Progenitor cell of endocrine pancreas (in vitro differentiated cells): ENCODE measurements around the gene DLL1. TPM values are rescaled to one million over a fixed set of nuclear protein-coding genes. Genes with fewer than 3 reads are reported as not detected.

Source experiments
- DNase-seq: peaks from one replicate; pipeline ENCODE4 v3.0.0; 2021; ENCODE audit warnings: low spot score; ENCODE audit not compliant: unreplicated experiment
- H3K27ac Mint-ChIP-seq: 2 replicates; pipeline ENCODE4 v1.8.0; 2021; ENCODE audit warnings: mild to moderate bottlenecking, moderate library complexity, mixed read lengths
- H3K27me3 Mint-ChIP-seq: 2 replicates; pipeline ENCODE4 v1.8.0; 2021; ENCODE audit warnings: mixed read lengths
- H3K36me3 Mint-ChIP-seq: 2 replicates; pipeline ENCODE4 v1.8.0; 2022; ENCODE audit warnings: mixed read lengths; ENCODE audit not compliant: insufficient read depth
- H3K4me1 Mint-ChIP-seq: 2 replicates; pipeline ENCODE4 v1.8.0; 2021; ENCODE audit warnings: low read depth, mixed read lengths
- H3K4me3 Mint-ChIP-seq: 2 replicates; pipeline ENCODE4 v1.8.0; 2021; ENCODE audit warnings: low read depth, mild to moderate bottlenecking, moderate library complexity, mixed read lengths
- H3K9me3 Mint-ChIP-seq: 2 replicates; pipeline ENCODE4 v1.8.0; 2021; ENCODE audit warnings: low read depth, mixed read lengths
- microRNA-seq: library from miRNA; unstranded; fragments of <30 nt; microRNA quantifications from one replicate; pipeline ENCODE4 v1.1.0, GENCODE V29; 2020; ENCODE audit warnings: borderline number of aligned reads; ENCODE audit not compliant: unreplicated experiment
- total RNA-seq: library from RNA; stranded (reverse); gene quantifications from 2 replicates; pipeline ENCODE4 v1.2.1, GENCODE V29; 2021
- TF ChIP-seq, protein P1 (sequence below): fragments of 200-600 bp; sonication (generic); IDR thresholded peaks from one replicate; pipeline ENCODE4 v1.5.0; 2021; ENCODE audit warnings: antibody characterized with exemption, mild to moderate bottlenecking; ENCODE audit not compliant: unreplicated experiment

Gene DLL1
- total RNA-seq, 1 donor from 2014 or later, result 75.3 TPM

DNA sequence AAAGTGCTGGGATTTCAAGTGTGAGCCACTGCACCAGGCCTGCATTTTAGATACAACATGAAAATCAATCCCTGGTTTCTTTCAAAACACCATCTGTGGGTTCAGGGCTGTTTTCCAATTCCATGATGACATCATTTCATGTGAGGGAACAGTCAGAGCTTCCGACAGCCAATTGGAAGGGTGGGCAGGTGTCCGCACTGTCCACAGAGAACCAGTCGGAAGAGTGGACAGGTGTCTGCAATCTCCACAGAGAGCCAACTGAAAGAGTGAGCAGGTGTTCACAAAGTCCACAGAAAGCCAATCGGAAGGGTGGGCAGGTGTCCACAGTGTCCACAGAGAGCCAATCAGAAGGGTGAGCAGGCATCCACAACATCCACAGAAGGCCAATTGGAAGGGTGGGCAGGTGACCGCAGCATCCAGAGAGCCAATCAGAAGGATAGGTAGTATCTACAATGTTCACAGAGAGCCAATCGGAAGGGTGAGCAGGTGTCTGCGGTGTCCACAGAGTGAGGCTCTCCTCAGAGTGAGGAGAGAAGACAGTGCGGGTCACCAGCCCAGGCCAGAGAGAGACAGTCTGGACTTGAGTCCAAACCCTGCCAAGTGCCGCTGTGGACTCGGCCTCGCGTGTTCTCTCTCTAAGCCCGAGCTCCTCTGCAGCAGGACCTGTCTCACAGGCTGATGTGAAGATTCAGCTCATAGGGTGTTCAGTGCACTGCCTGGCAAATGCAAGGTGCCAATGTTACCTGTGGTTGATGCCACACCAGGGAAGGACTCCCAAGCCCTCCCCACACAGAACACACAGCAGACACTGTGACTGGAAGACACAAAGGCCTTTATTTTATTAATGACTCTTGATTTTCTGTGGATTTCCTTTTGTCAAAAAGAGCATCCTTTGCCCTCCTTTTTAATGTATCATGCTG, 57.3 kb downstream of the DLL1 start:
- peaks cover 24% of the 10 kb centered on the region for H3K4me1 Mint-ChIP-seq
- H3K4me3 Mint-ChIP-seq, result no peak overlapping the region
- no peaks in the 10 kb centered on the region for H3K9me3 Mint-ChIP-seq
- peak overlapping the region; percentile 20 for H3K27ac Mint-ChIP-seq
- H3K36me3 Mint-ChIP-seq, result no peaks in the 10 kb centered on the region
- no peak for DNase-seq
- TF ChIP-seq, protein P1, sequence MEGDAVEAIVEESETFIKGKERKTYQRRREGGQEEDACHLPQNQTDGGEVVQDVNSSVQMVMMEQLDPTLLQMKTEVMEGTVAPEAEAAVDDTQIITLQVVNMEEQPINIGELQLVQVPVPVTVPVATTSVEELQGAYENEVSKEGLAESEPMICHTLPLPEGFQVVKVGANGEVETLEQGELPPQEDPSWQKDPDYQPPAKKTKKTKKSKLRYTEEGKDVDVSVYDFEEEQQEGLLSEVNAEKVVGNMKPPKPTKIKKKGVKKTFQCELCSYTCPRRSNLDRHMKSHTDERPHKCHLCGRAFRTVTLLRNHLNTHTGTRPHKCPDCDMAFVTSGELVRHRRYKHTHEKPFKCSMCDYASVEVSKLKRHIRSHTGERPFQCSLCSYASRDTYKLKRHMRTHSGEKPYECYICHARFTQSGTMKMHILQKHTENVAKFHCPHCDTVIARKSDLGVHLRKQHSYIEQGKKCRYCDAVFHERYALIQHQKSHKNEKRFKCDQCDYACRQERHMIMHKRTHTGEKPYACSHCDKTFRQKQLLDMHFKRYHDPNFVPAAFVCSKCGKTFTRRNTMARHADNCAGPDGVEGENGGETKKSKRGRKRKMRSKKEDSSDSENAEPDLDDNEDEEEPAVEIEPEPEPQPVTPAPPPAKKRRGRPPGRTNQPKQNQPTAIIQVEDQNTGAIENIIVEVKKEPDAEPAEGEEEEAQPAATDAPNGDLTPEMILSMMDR, result no peak
- H3K27me3 Mint-ChIP-seq, result peaks cover 19% of the 10 kb centered on the region

Small RNA genes within 50 kb of the gene (microRNA-seq; reads per million reads assigned to microRNA genes)
- not detected for gene MIR4644

Other genes with a start within 250 kb of the DLL1 start
- 46.2 and 49.3 TPM in 2 replicates for gene FAM120B, start 15.7 kb upstream of the DLL1 start, total RNA-seq